ENCODE measurements around the gene TDRD1.

DNA sequence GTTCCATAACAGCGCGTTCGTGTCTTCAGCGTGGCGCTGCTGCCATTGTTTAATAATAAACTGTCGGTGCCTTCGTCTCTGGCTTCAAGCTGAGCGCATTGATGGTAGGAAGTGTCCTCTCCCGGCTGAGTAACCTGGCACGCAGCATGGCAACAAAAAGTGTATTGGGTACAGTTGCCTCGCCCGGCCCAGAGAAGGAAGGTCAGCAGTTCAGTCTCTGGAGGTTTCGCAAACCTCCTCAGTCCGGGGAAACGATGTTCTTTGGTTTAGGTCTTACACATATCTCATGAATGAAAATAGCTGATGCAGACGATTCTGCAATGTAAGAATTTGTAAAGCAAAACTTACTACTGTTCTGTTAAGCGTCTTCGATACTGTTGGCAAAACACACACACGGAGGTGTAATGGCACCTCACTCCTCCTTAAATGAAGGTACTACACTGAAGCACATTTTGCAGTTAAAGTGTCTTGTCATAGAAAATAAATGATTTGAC, 4.4 kb upstream of the TDRD1 start:
- TF ChIP-seq CTCF (IDR thresholded peaks at IDR 0.05) = no peak
- no peak for TF ChIP-seq POLR2A (IDR thresholded peaks at IDR 0.05)
- no peak for TF ChIP-seq POLR2AphosphoS5 (IDR thresholded peaks at IDR 0.05; ENCODE audit: insufficient read depth in 1 of 2, low read depth in 1 of 2)

Data from vagina (tissue), 2 donors.